Type B pancreatic cell (in vitro differentiated cells): ENCODE results near the gene OSBPL5. TPM values are rescaled to one million over a fixed set of nuclear protein-coding genes. Genes with fewer than 3 reads are reported as not detected.

Source experiments
- DNase-seq: peaks from one replicate; pipeline ENCODE4 v3.0.0; 2021; ENCODE audit warnings: mixed read lengths; ENCODE audit not compliant: unreplicated experiment; ENCODE audit errors: extremely low spot score
- H3K27ac Mint-ChIP-seq: 2 replicates; pipeline ENCODE4 v1.8.0; 2021; ENCODE audit warnings: mild to moderate bottlenecking, mixed read lengths
- H3K27me3 Mint-ChIP-seq: 2 replicates; pipeline ENCODE4 v1.8.0; 2021; ENCODE audit warnings: mixed read lengths
- H3K36me3 Mint-ChIP-seq: 2 replicates; pipeline ENCODE4 v1.8.0; 2021; ENCODE audit warnings: mixed read lengths
- H3K4me1 Mint-ChIP-seq: one replicate; pipeline ENCODE4 v1.8.0; 2021; ENCODE audit warnings: mixed read lengths; ENCODE audit not compliant: unreplicated experiment
- H3K4me3 Mint-ChIP-seq: 2 replicates; pipeline ENCODE4 v1.8.0; 2021; ENCODE audit warnings: mild to moderate bottlenecking, mixed read lengths
- H3K9me3 Mint-ChIP-seq: 2 replicates; pipeline ENCODE4 v1.8.0; 2021; ENCODE audit warnings: mixed read lengths
- CTCF ChIP-seq: fragments of 200-600 bp; sonication (generic); conservative IDR thresholded peaks from 2 replicates; pipeline ENCODE4 v1.5.0; 2021; ENCODE audit warnings: antibody characterized with exemption, mild to moderate bottlenecking
- total RNA-seq: library from RNA; stranded (reverse); gene quantifications from 2 replicates; pipeline ENCODE4 v1.2.1, GENCODE V29; 2021; ENCODE audit warnings: low replicate concordance

Gene OSBPL5
- total RNA-seq, 1 donor from 2014 or later: 33.1 TPM

GRCh38 chr11:3134651-3135480 is 30.2 kb downstream of the OSBPL5 start:
- no peak overlapping the region for H3K4me3 Mint-ChIP-seq
- H3K4me1 Mint-ChIP-seq: no peaks in the 10 kb centered on the region
- no peaks in the 10 kb centered on the region for H3K36me3 Mint-ChIP-seq
- no peak for TF ChIP-seq CTCF
- no peaks in the 10 kb centered on the region for H3K27me3 Mint-ChIP-seq
- no peak for DNase-seq
- H3K27ac Mint-ChIP-seq: no peak overlapping the region
- no peaks in the 10 kb centered on the region for H3K9me3 Mint-ChIP-seq

GRCh38 chr11:3134218-3134621 is 30.9 kb downstream of the OSBPL5 start:
- Mint-ChIP-seq H3K9me3 (no peaks in the 10 kb centered on the region), H3K4me3 (no peak overlapping the region), H3K4me1 (no peaks in the 10 kb centered on the region), H3K36me3 (no peaks in the 10 kb centered on the region), H3K27me3 (no peaks in the 10 kb centered on the region), H3K27ac (no peak overlapping the region)
- TF ChIP-seq CTCF: no peak
- DNase-seq: no peak

GRCh38 chr11:3133261-3134217 is 31.6 kb downstream of the OSBPL5 start:
- DNase-seq: no peak
- no peaks in the 10 kb centered on the region for H3K9me3 Mint-ChIP-seq
- no peak overlapping the region for H3K27ac Mint-ChIP-seq
- TF ChIP-seq CTCF: no peak
- no peak overlapping the region for H3K4me3 Mint-ChIP-seq
- no peaks in the 10 kb centered on the region for H3K36me3 Mint-ChIP-seq
- H3K27me3 Mint-ChIP-seq: no peaks in the 10 kb centered on the region
- H3K4me1 Mint-ChIP-seq: no peaks in the 10 kb centered on the region

GRCh38 chr11:3132831-3133260 is 32.3 kb downstream of the OSBPL5 start:
- Mint-ChIP-seq H3K9me3 (no peaks in the 10 kb centered on the region), H3K4me1 (no peaks in the 10 kb centered on the region), H3K4me3 (no peak overlapping the region), H3K27me3 (no peaks in the 10 kb centered on the region), H3K27ac (no peak overlapping the region), H3K36me3 (no peaks in the 10 kb centered on the region)
- no peak for TF ChIP-seq CTCF
- no peak for DNase-seq

DNA sequence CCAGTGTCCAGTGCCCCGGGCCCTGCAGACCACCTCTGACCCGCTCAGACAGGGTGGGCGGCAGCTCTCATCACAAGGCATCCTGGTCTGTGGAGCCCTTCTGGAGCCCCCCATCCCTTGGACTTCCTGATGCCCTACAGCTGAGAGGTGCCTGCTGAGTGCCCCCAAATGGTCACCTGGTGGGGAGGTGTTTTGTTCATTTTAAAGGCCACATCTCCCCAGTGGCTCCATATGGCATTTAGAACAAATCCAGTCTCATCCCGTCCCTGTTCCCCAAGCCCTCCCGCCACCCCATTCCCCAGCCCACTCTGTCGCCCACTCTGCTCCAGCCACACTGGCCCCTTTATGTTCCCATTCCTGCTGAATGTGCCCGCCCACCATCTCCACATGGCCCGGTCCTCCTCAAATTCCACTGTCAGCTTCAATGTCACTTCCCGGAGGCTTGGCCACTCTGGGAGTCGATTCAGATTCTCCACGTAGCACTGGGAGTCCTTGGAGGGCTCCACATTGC is 32.8 kb downstream of the OSBPL5 start:
- DNase-seq: no peak
- no peaks in the 10 kb centered on the region for H3K27me3 Mint-ChIP-seq
- no peaks in the 10 kb centered on the region for H3K9me3 Mint-ChIP-seq
- TF ChIP-seq CTCF: no peak
- no peaks in the 10 kb centered on the region for H3K4me1 Mint-ChIP-seq
- no peaks in the 10 kb centered on the region for H3K36me3 Mint-ChIP-seq
- no peak overlapping the region for H3K4me3 Mint-ChIP-seq
- no peak overlapping the region for H3K27ac Mint-ChIP-seq
